Central memory CD8-positive, alpha-beta T cell (primary cell): ENCODE measurements around the gene NAT16.
A peak's percentile ranks its signal among the peaks of the same experiment; 100 is the strongest.

ENCODE experiments used
- ATAC-seq: fragments of 150-1000 bp; cut with Tn5 transposase; replicated peaks from 2 replicates; pipeline ENCODE4 v1.10.0; 2022; ENCODE audit warnings: mild to moderate bottlenecking, moderate FRiP score, moderate number of reproducible peaks; ENCODE audit not compliant: poor library complexity, severe bottlenecking; ENCODE audit errors: extremely low read depth
- DNase-seq, 2 donors: peaks; one replicate each; pipeline ENCODE4 v3.0.0; 2021; ENCODE audit warnings: low spot score in 2 of 2
- H3K27ac Mint-ChIP-seq: one replicate; pipeline ENCODE4 v1.8.0; 2022; ENCODE audit warnings: low read depth, mild to moderate bottlenecking, moderate library complexity, mixed read lengths
- H3K27me3 Mint-ChIP-seq: one replicate; pipeline ENCODE4 v1.8.0; 2022; ENCODE audit warnings: mixed read lengths
- H3K36me3 Mint-ChIP-seq: one replicate; pipeline ENCODE4 v1.8.0; 2022; ENCODE audit warnings: mild to moderate bottlenecking, moderate library complexity, mixed read lengths; ENCODE audit not compliant: insufficient read depth
- H3K4me1 Mint-ChIP-seq: one replicate; pipeline ENCODE4 v1.8.0; 2022; ENCODE audit warnings: mixed read lengths
- H3K4me3 Mint-ChIP-seq: one replicate; pipeline ENCODE4 v1.8.0; 2022; ENCODE audit warnings: mild to moderate bottlenecking, moderate library complexity, mixed read lengths
- H3K9me3 Mint-ChIP-seq: one replicate; pipeline ENCODE4 v1.8.0; 2022; ENCODE audit warnings: mixed read lengths

Gene NAT16

GRCh38 chr7:101172854-101173751 lies 7.0 kb downstream of the NAT16 start:
- Mint-ChIP-seq H3K4me3 (peak overlapping the region; percentile 43), H3K27me3 (peaks cover 100% of the 10 kb centered on the region), H3K36me3 (peaks cover 18% of the 10 kb centered on the region), H3K4me1 (peaks cover 52% of the 10 kb centered on the region), H3K9me3 (no peaks in the 10 kb centered on the region), H3K27ac (no peak overlapping the region)
- no peak for DNase-seq
- ATAC-seq, result no peak

GRCh38 chr7:101172005-101172853 lies 7.9 kb downstream of the NAT16 start:
- peak overlapping the region; percentile 43 for H3K4me3 Mint-ChIP-seq
- H3K4me1 Mint-ChIP-seq, result peaks cover 52% of the 10 kb centered on the region
- no peaks in the 10 kb centered on the region for H3K9me3 Mint-ChIP-seq
- H3K36me3 Mint-ChIP-seq, result peaks cover 19% of the 10 kb centered on the region
- peak overlapping the region; percentile 73 for H3K27ac Mint-ChIP-seq
- DNase-seq, result no peak
- ATAC-seq, result no peak
- peaks cover 100% of the 10 kb centered on the region for H3K27me3 Mint-ChIP-seq

- DNase-seq (no peak), ATAC-seq (no peak)
- Mint-ChIP-seq H3K9me3 (no peaks in the 10 kb centered on the region), H3K4me1 (peaks cover 52% of the 10 kb centered on the region), H3K4me3 (peak overlapping the region; percentile 43), H3K27me3 (peaks cover 100% of the 10 kb centered on the region), H3K27ac (peak overlapping the region; percentile 73), H3K36me3 (peaks cover 19% of the 10 kb centered on the region)
Measured at GRCh38 chr7:101171442-101171837, 8.7 kb downstream of the NAT16 start.

- Mint-ChIP-seq H3K27me3 (peaks cover 100% of the 10 kb centered on the region), H3K9me3 (no peaks in the 10 kb centered on the region), H3K4me3 (peak overlapping the region; percentile 43), H3K27ac (peak overlapping the region; percentile 73), H3K4me1 (peaks cover 57% of the 10 kb centered on the region), H3K36me3 (peaks cover 19% of the 10 kb centered on the region)
- ATAC-seq (peak; percentile 40), DNase-seq (no peak)
Measured at GRCh38 chr7:101170617-101171441, 9.3 kb downstream of the NAT16 start.

- no peak overlapping the region for H3K27ac Mint-ChIP-seq
- H3K36me3 Mint-ChIP-seq, result peaks cover 24% of the 10 kb centered on the region
- ATAC-seq (peak; percentile 34), DNase-seq (peak; percentile 68 to 83)
- H3K4me3 Mint-ChIP-seq, result peak overlapping the region; percentile 43
- H3K4me1 Mint-ChIP-seq, result peaks cover 63% of the 10 kb centered on the region
- H3K9me3 Mint-ChIP-seq, result no peaks in the 10 kb centered on the region
- H3K27me3 Mint-ChIP-seq, result peaks cover 100% of the 10 kb centered on the region
Measured at GRCh38 chr7:101169838-101170551, 10.1 kb downstream of the NAT16 start.

GRCh38 chr7:101169110-101169837 lies 10.8 kb downstream of the NAT16 start:
- Mint-ChIP-seq H3K9me3 (no peaks in the 10 kb centered on the region), H3K4me3 (no peak overlapping the region), H3K36me3 (peaks cover 28% of the 10 kb centered on the region), H3K27ac (no peak overlapping the region), H3K4me1 (peaks cover 61% of the 10 kb centered on the region), H3K27me3 (peaks cover 96% of the 10 kb centered on the region)
- DNase-seq, result no peak
- ATAC-seq, result no peak

- DNase-seq (no peak), ATAC-seq (no peak)
- Mint-ChIP-seq H3K27ac (no peak overlapping the region), H3K4me1 (peaks cover 55% of the 10 kb centered on the region), H3K27me3 (peaks cover 89% of the 10 kb centered on the region), H3K36me3 (peaks cover 28% of the 10 kb centered on the region), H3K9me3 (no peaks in the 10 kb centered on the region), H3K4me3 (no peak overlapping the region)
Measured at GRCh38 chr7:101168412-101169049, 11.6 kb downstream of the NAT16 start.

- Mint-ChIP-seq H3K4me1 (peaks cover 48% of the 10 kb centered on the region), H3K4me3 (no peak overlapping the region), H3K27me3 (peaks cover 82% of the 10 kb centered on the region), H3K36me3 (peaks cover 28% of the 10 kb centered on the region), H3K9me3 (no peaks in the 10 kb centered on the region), H3K27ac (no peak overlapping the region)
- no peak for DNase-seq
- no peak for ATAC-seq
Measured at GRCh38 chr7:101167645-101168411, 12.3 kb downstream of the NAT16 start.

- Mint-ChIP-seq H3K27ac (peak overlapping the region; percentile 38), H3K4me1 (peaks cover 45% of the 10 kb centered on the region), H3K36me3 (peaks cover 28% of the 10 kb centered on the region), H3K4me3 (no peak overlapping the region), H3K9me3 (no peaks in the 10 kb centered on the region), H3K27me3 (peaks cover 81% of the 10 kb centered on the region)
- DNase-seq (no peak), ATAC-seq (no peak)
Measured at GRCh38 chr7:101166909-101167644, 13.0 kb downstream of the NAT16 start.

GRCh38 chr7:101166648-101166908 lies 13.5 kb downstream of the NAT16 start:
- DNase-seq (no peak), ATAC-seq (no peak)
- peak overlapping the region; percentile 38 for H3K27ac Mint-ChIP-seq
- no peaks in the 10 kb centered on the region for H3K9me3 Mint-ChIP-seq
- H3K4me1 Mint-ChIP-seq, result peaks cover 41% of the 10 kb centered on the region
- H3K27me3 Mint-ChIP-seq, result peaks cover 78% of the 10 kb centered on the region
- H3K36me3 Mint-ChIP-seq, result peaks cover 25% of the 10 kb centered on the region
- no peak overlapping the region for H3K4me3 Mint-ChIP-seq
